Stimulated activated naive CD4-positive, alpha-beta T cell (primary cell): ENCODE results near the gene ATRAID.
"Not testable (repeated sequence)": the region's sequence is repeated elsewhere in the genome, so short reads cannot be mapped to it uniquely, and the experiment has no call there.

Experiments
- DNase-seq, 6 experiments: peaks; one replicate each; lab custom pipeline; 2025; lab: John Stamatoyannopoulos, UW

The ATRAID gene

GRCh38 chr2:27194538-27195354 is 17.1 kb upstream of the ATRAID start:
- DNase-seq = no peak

- DNase-seq = not testable (repeated sequence)
These were observed 16.0 kb upstream of the ATRAID start for GRCh38 chr2:27195799-27196198.

- DNase-seq = not testable (repeated sequence)
These were observed 13.8 kb upstream of the ATRAID start for GRCh38 chr2:27198068-27198467.

- no peak for DNase-seq
These were observed 13.2 kb upstream of the ATRAID start for GRCh38 chr2:27198627-27199026.

- no peak for DNase-seq
These were observed 12.6 kb upstream of the ATRAID start for GRCh38 chr2:27199241-27199640.

GRCh38 chr2:27201675-27202074 is 10.2 kb upstream of the ATRAID start:
- no peak for DNase-seq

- DNase-seq = no peak
These were observed 9.0 kb upstream of the ATRAID start for GRCh38 chr2:27202854-27203253.

GRCh38 chr2:27203741-27204140 is 8.1 kb upstream of the ATRAID start:
- no peak for DNase-seq

- no peak for DNase-seq
These were observed 7.3 kb upstream of the ATRAID start for GRCh38 chr2:27204566-27204965.

GRCh38 chr2:27205206-27205605 is 6.6 kb upstream of the ATRAID start:
- DNase-seq = no peak

- no peak for DNase-seq
These were observed 5.5 kb upstream of the ATRAID start for GRCh38 chr2:27206346-27206745.

GRCh38 chr2:27208486-27209050 is 3.3 kb upstream of the ATRAID start:
- no peak for DNase-seq

GRCh38 chr2:27209621-27210401 is 2.0 kb upstream of the ATRAID start:
- DNase-seq = no peak

GRCh38 chr2:27211241-27211942 is 449 bp upstream of the ATRAID start:
- no peak for DNase-seq

- peak in 4 of 6 experiments; percentile 49 to 84 (median 64) for DNase-seq
These were observed 1.0 kb downstream of the ATRAID start for GRCh38 chr2:27212626-27213471.

- DNase-seq = no peak
These were observed 3.1 kb downstream of the ATRAID start for GRCh38 chr2:27214941-27215340.

GRCh38 chr2:27216416-27217137 is 4.7 kb downstream of the ATRAID start:
- DNase-seq = no peak

GRCh38 chr2:27217173-27218121 is 5.6 kb downstream of the ATRAID start, which contains the start of gene CAD:
Gene CAD, plus strand, starts transcription at chr2:27217369. Its CDS starts 183 bp downstream, at chr2:27217552.
- peak; percentile 72 to 83 (median 80) for DNase-seq

GRCh38 chr2:27218614-27219013 is 6.8 kb downstream of the ATRAID start:
- no peak for DNase-seq
